HG03060 (cell line): Measurements from ENCODE around the gene CAMTA1.

ENCODE experiments used
- ATAC-seq: cut with Tn5 transposase; IDR thresholded peaks from one replicate; pipeline ENCODE4 v1.9.1; 2021; ENCODE audit warnings: low read depth, moderate number of reproducible peaks; ENCODE audit not compliant: unreplicated experiment

CAMTA1 gene

GRCh38 chr1:7442918-7443317 lies 657.7 kb downstream of the CAMTA1 start:
- no peak for ATAC-seq

- no peak for ATAC-seq
Observed at GRCh38 chr1:7444363-7444762, 659.1 kb downstream of the CAMTA1 start.

- no peak for ATAC-seq
Observed at GRCh38 chr1:7447093-7447492, 661.8 kb downstream of the CAMTA1 start.

- no peak for ATAC-seq
Observed at GRCh38 chr1:7447736-7448135, 662.5 kb downstream of the CAMTA1 start.

GRCh38 chr1:7448986-7449385 lies 663.7 kb downstream of the CAMTA1 start:
- no peak for ATAC-seq

- no peak for ATAC-seq
Observed at GRCh38 chr1:7449750-7450149, 664.5 kb downstream of the CAMTA1 start.

- no peak for ATAC-seq
Observed at GRCh38 chr1:7450838-7451237, 665.6 kb downstream of the CAMTA1 start.

GRCh38 chr1:7453038-7453437 lies 667.8 kb downstream of the CAMTA1 start:
- no peak for ATAC-seq

- no peak for ATAC-seq
Observed at GRCh38 chr1:7454052-7454815, 669.0 kb downstream of the CAMTA1 start.

- no peak for ATAC-seq
Observed at GRCh38 chr1:7454895-7455784, 669.9 kb downstream of the CAMTA1 start.

- no peak for ATAC-seq
Observed at GRCh38 chr1:7455796-7456721, 670.8 kb downstream of the CAMTA1 start.

GRCh38 chr1:7456722-7457082 lies 671.4 kb downstream of the CAMTA1 start:
- ATAC-seq = no peak

- ATAC-seq = no peak
Observed at GRCh38 chr1:7457811-7458210, 672.6 kb downstream of the CAMTA1 start.

GRCh38 chr1:7458946-7459345 lies 673.7 kb downstream of the CAMTA1 start:
- ATAC-seq = no peak

GRCh38 chr1:7459914-7460313 lies 674.7 kb downstream of the CAMTA1 start:
- ATAC-seq = no peak

- ATAC-seq = no peak
Observed at GRCh38 chr1:7460807-7461206, 675.6 kb downstream of the CAMTA1 start.

- no peak for ATAC-seq
Observed at GRCh38 chr1:7462617-7463016, 677.4 kb downstream of the CAMTA1 start.

GRCh38 chr1:7463526-7463925 lies 678.3 kb downstream of the CAMTA1 start:
- ATAC-seq = no peak

GRCh38 chr1:7464736-7465135 lies 679.5 kb downstream of the CAMTA1 start:
- ATAC-seq = no peak

- ATAC-seq = no peak
Observed at GRCh38 chr1:7467476-7468175, 682.4 kb downstream of the CAMTA1 start.
